Activated naive CD8-positive, alpha-beta T cell treated with anti-CD3 and anti-CD28 coated beads, Interleukin-2, amount 10 ng/mL, durations not matched to agents 7 days and 5 days (primary cell): ENCODE results near the gene OXGR1. TPM values are rescaled to one million over a fixed set of nuclear protein-coding genes. Genes with fewer than 3 reads are reported as not detected.
"Not testable (repeated sequence)": the region's sequence is repeated elsewhere in the genome, so short reads cannot be mapped to it uniquely, and the experiment has no call there.

Experiments used
- ATAC-seq: fragments of 150-1000 bp; cut with Tn5 transposase; one replicate; pipeline ENCODE4 v1.10.0; 2021; ENCODE audit warnings: low read depth, moderate library complexity
- POLR2A ChIA-PET: fragments of 350-600 bp; sonication (Branson Sonifier 250); formaldehyde crosslinking; loops from one replicate; lab custom pipeline; 2021; ENCODE audit warnings: antibody characterized with exemption; lab: Charles Lee
- DNase-seq: peaks from one replicate; pipeline ENCODE4 v3.0.0; 2021
- H3K27ac Mint-ChIP-seq: one replicate; pipeline ENCODE4 v1.8.0; 2022; ENCODE audit warnings: mild to moderate bottlenecking, mixed read lengths
- H3K27me3 Mint-ChIP-seq: one replicate; pipeline ENCODE4 v1.8.0; 2022; ENCODE audit warnings: mild to moderate bottlenecking, moderate library complexity, mixed read lengths
- H3K36me3 Mint-ChIP-seq: one replicate; pipeline ENCODE4 v1.8.0; 2021; ENCODE audit warnings: mild to moderate bottlenecking, mixed read lengths
- H3K4me1 Mint-ChIP-seq: one replicate; pipeline ENCODE4 v1.8.0; 2021; ENCODE audit warnings: mixed read lengths
- H3K4me3 Mint-ChIP-seq: one replicate; pipeline ENCODE4 v1.8.0; 2022; ENCODE audit warnings: mild to moderate bottlenecking, moderate library complexity, mixed read lengths
- H3K9me3 Mint-ChIP-seq: one replicate; pipeline ENCODE4 v1.8.0; 2021; ENCODE audit warnings: mixed read lengths
- total RNA-seq, 2 experiments: library from RNA; stranded (reverse); gene quantifications; one replicate each; pipeline ENCODE4 v1.2.3, GENCODE V29; 2021

OXGR1 gene
- total RNA-seq: not detected

- ATAC-seq (no peak), DNase-seq (no peak)
- Mint-ChIP-seq H3K36me3 (no peaks in the 10 kb centered on the region), H3K4me1 (peaks cover 4% of the 10 kb centered on the region), H3K9me3 (peaks cover 1% of the 10 kb centered on the region), H3K27me3 (peaks cover 31% of the 10 kb centered on the region), H3K4me3 (no peak within 1 kb of the TSS), H3K27ac (no peak within 1 kb of the TSS)
- POLR2A ChIA-PET: no interaction called here
Observed at GRCh38 chr13:96994017-96994857, at the start of gene OXGR1. Gene OXGR1, minus strand, starts transcription at chr13:96994476. Its CDS starts 6,717 bp downstream, at chr13:96987759.

GRCh38 chr13:97043302-97043701, 49.0 kb upstream of the OXGR1 start:
- Mint-ChIP-seq H3K27me3 (peaks cover 6% of the 10 kb centered on the region), H3K4me3 (no peak overlapping the region), H3K36me3 (no peaks in the 10 kb centered on the region), H3K9me3 (no peaks in the 10 kb centered on the region), H3K4me1 (no peaks in the 10 kb centered on the region), H3K27ac (no peak overlapping the region)
- ATAC-seq: no peak
- POLR2A ChIA-PET: no interaction called here
- no peak for DNase-seq

- peaks cover 6% of the 10 kb centered on the region for H3K27me3 Mint-ChIP-seq
- peaks cover 2% of the 10 kb centered on the region for H3K4me1 Mint-ChIP-seq
- no peaks in the 10 kb centered on the region for H3K36me3 Mint-ChIP-seq
- H3K27ac Mint-ChIP-seq: no peak overlapping the region
- no peak overlapping the region for H3K4me3 Mint-ChIP-seq
- ATAC-seq (no peak), DNase-seq (no peak)
- POLR2A ChIA-PET: no interaction called here
- peaks cover 1% of the 10 kb centered on the region for H3K9me3 Mint-ChIP-seq
Observed at GRCh38 chr13:97030705-97031452, 36.6 kb upstream of the OXGR1 start.

- DNase-seq: no peak
Observed at GRCh38 chr13:97028441-97029299, 34.4 kb upstream of the OXGR1 start.

GRCh38 chr13:97027162-97027554, 32.9 kb upstream of the OXGR1 start:
- Mint-ChIP-seq H3K27ac (no peak overlapping the region), H3K4me1 (peaks cover 2% of the 10 kb centered on the region), H3K27me3 (peaks cover 13% of the 10 kb centered on the region), H3K9me3 (no peaks in the 10 kb centered on the region), H3K4me3 (no peak overlapping the region), H3K36me3 (no peaks in the 10 kb centered on the region)
- no peak for DNase-seq
- POLR2A ChIA-PET: no interaction called here
- ATAC-seq: no peak

More at GRCh38 chr13:97028441-97029299, 34.4 kb upstream of the OXGR1 start:
- Mint-ChIP-seq H3K4me3 (no peak overlapping the region), H3K9me3 (no peaks in the 10 kb centered on the region), H3K27me3 (peaks cover 11% of the 10 kb centered on the region), H3K4me1 (peaks cover 2% of the 10 kb centered on the region), H3K27ac (no peak overlapping the region), H3K36me3 (no peaks in the 10 kb centered on the region)
- no peak for ATAC-seq
- POLR2A ChIA-PET: no interaction called here

- ATAC-seq (no peak), DNase-seq (no peak)
- Mint-ChIP-seq H3K27me3 (peaks cover 13% of the 10 kb centered on the region), H3K4me3 (no peak overlapping the region), H3K27ac (no peak overlapping the region), H3K9me3 (no peaks in the 10 kb centered on the region), H3K36me3 (no peaks in the 10 kb centered on the region), H3K4me1 (peaks cover 2% of the 10 kb centered on the region)
- POLR2A ChIA-PET: no interaction called here
Observed at GRCh38 chr13:97026531-97027161, 32.4 kb upstream of the OXGR1 start.

- H3K4me1 Mint-ChIP-seq, H3K4me3 Mint-ChIP-seq, H3K27ac Mint-ChIP-seq, H3K9me3 Mint-ChIP-seq, POLR2A ChIA-PET, ATAC-seq, DNase-seq, H3K36me3 Mint-ChIP-seq: not testable (repeated sequence)
- peaks cover 19% of the 10 kb centered on the region for H3K27me3 Mint-ChIP-seq
Observed at GRCh38 chr13:97023812-97024211, 29.5 kb upstream of the OXGR1 start.

GRCh38 chr13:97023117-97023516, 28.8 kb upstream of the OXGR1 start:
- POLR2A ChIA-PET: no interaction called here

GRCh38 chr13:97021241-97021640, 27.0 kb upstream of the OXGR1 start:
- Mint-ChIP-seq H3K36me3 (no peaks in the 10 kb centered on the region), H3K4me3 (no peak overlapping the region), H3K27ac (no peak overlapping the region), H3K4me1 (no peaks in the 10 kb centered on the region), H3K27me3 (peaks cover 19% of the 10 kb centered on the region), H3K9me3 (no peaks in the 10 kb centered on the region)
- POLR2A ChIA-PET: no interaction called here
- ATAC-seq (no peak), DNase-seq (no peak)

More at GRCh38 chr13:97023117-97023516, 28.8 kb upstream of the OXGR1 start:
- Mint-ChIP-seq H3K36me3 (no peaks in the 10 kb centered on the region), H3K9me3 (no peaks in the 10 kb centered on the region), H3K4me1 (no peaks in the 10 kb centered on the region), H3K4me3 (no peak overlapping the region), H3K27me3 (peaks cover 22% of the 10 kb centered on the region), H3K27ac (no peak overlapping the region)
- ATAC-seq (no peak), DNase-seq (no peak)

- Mint-ChIP-seq H3K27me3 (peaks cover 21% of the 10 kb centered on the region), H3K4me1 (no peaks in the 10 kb centered on the region), H3K9me3 (no peaks in the 10 kb centered on the region), H3K36me3 (no peaks in the 10 kb centered on the region), H3K4me3 (no peak overlapping the region), H3K27ac (no peak overlapping the region)
- POLR2A ChIA-PET: no interaction called here
- no peak for DNase-seq
- no peak for ATAC-seq
Observed at GRCh38 chr13:97020689-97021240, 26.5 kb upstream of the OXGR1 start.

GRCh38 chr13:97020194-97020593, 25.9 kb upstream of the OXGR1 start:
- H3K4me3 Mint-ChIP-seq: no peak overlapping the region
- no peak overlapping the region for H3K27ac Mint-ChIP-seq
- peaks cover 3% of the 10 kb centered on the region for H3K4me1 Mint-ChIP-seq
- no peak for ATAC-seq
- POLR2A ChIA-PET: no interaction called here
- peaks cover 24% of the 10 kb centered on the region for H3K27me3 Mint-ChIP-seq
- H3K36me3 Mint-ChIP-seq: no peaks in the 10 kb centered on the region
- no peaks in the 10 kb centered on the region for H3K9me3 Mint-ChIP-seq
- DNase-seq: no peak

GRCh38 chr13:97019236-97019635, 25.0 kb upstream of the OXGR1 start:
- POLR2A ChIA-PET: no interaction called here

More at GRCh38 chr13:97019236-97019635, 25.0 kb upstream of the OXGR1 start:
- no peak for DNase-seq
- no peak for ATAC-seq
- Mint-ChIP-seq H3K4me3 (no peak overlapping the region), H3K27ac (no peak overlapping the region), H3K27me3 (peaks cover 28% of the 10 kb centered on the region), H3K36me3 (no peaks in the 10 kb centered on the region), H3K4me1 (peaks cover 3% of the 10 kb centered on the region), H3K9me3 (no peaks in the 10 kb centered on the region)
